ENCODE results near the gene MRPL48. TPM values are rescaled to one million over a fixed set of nuclear protein-coding genes. Genes with fewer than 3 reads are reported as not detected.

Gene MRPL48
- total RNA-seq, 1 experiment from 2014 or later, result 66.8 TPM

DNA sequence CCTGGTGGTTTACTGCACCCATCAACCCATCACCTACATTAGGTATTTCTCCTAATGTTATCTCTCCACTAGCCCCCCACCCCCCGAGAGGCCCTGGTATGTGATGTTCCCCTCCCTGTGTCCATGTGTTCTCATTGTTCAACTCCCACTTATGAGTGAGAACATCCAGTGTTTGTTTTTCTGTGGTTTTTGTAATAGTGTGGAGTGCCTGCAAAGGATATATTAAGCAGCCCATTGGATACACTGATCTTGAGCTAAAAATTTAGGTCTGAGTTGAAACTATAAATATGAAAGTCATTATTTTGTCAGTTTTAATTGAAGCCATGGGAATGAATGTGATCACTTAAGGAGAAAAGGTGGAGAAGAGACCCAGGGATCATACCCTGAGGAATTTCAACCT, 23.0 kb downstream of the MRPL48 start:
- Histone ChIP-seq H3K36me3 (ENCODE audit: control insufficient read depth in 1 of 2, insufficient read depth in 2 of 2, low read length in 2 of 2) (peaks cover 0 to 2% of the 10 kb centered on the region in 2 experiments; a peak in 1 of 4 replicates), H3K4me2 (ENCODE audit: low read length) (no peak overlapping the region), H3K27ac (ENCODE audit: low read depth, low read length) (no peak overlapping the region), H2AFZ (ENCODE audit: low read depth, low read length, poor library complexity, severe bottlenecking) (no peak overlapping the region), H4K20me1 (ENCODE audit: insufficient read depth) (no peaks in the 10 kb centered on the region), H3K4me3 (replicated peaks in 1 of 2; ENCODE audit: low read depth in 1 of 2, low read length in 2 of 2) (no peak overlapping the region), H3K9me3 (ENCODE audit: control insufficient read depth in 1 of 2, insufficient read depth in 1 of 2, low read depth in 1 of 2, low read length in 2 of 2) (no peaks in the 10 kb centered on the region), H3K4me1 (ENCODE audit: control insufficient read depth in 1 of 2, insufficient read depth in 2 of 2, low read length in 2 of 2) (no peaks in the 10 kb centered on the region), H3K27me3 (ENCODE audit: insufficient read depth, low read length) (no peaks in the 10 kb centered on the region), H3K9me2 (ENCODE audit: insufficient read depth) (no peaks in the 10 kb centered on the region), H3K9ac (ENCODE audit: low read length) (no peak overlapping the region), H3K79me2 (ENCODE audit: insufficient read depth, low read length) (0 out of 2 replicates have a peak, but pooled peaks cover 5% of the 10 kb centered on the region)
- TF ChIP-seq JUND (IDR thresholded peaks at IDR 0.05) (no peak), POLR2A (IDR thresholded peaks at IDR 0.05; ENCODE audit: borderline replicate concordance, extremely low read depth, insufficient read depth, insufficient read length) (no peak), ZNF274 (IDR thresholded peaks at IDR 0.05; ENCODE audit: low read depth, low read length) (no peak), ZFX (IDR thresholded peaks at IDR 0.05) (no peak), FOSL1 (IDR thresholded peaks at IDR 0.05; ENCODE audit: low read depth) (no peak), EZH2 (IDR thresholded peaks at IDR 0.05) (no peak), EGR1 (IDR thresholded peaks at IDR 0.05; ENCODE audit: low read depth) (no peak), SIN3A (IDR thresholded peaks at IDR 0.05; ENCODE audit: low read depth) (no peak), ATF3 (IDR thresholded peaks at IDR 0.05) (no peak)
- TF ChIP-seq, protein P1, sequence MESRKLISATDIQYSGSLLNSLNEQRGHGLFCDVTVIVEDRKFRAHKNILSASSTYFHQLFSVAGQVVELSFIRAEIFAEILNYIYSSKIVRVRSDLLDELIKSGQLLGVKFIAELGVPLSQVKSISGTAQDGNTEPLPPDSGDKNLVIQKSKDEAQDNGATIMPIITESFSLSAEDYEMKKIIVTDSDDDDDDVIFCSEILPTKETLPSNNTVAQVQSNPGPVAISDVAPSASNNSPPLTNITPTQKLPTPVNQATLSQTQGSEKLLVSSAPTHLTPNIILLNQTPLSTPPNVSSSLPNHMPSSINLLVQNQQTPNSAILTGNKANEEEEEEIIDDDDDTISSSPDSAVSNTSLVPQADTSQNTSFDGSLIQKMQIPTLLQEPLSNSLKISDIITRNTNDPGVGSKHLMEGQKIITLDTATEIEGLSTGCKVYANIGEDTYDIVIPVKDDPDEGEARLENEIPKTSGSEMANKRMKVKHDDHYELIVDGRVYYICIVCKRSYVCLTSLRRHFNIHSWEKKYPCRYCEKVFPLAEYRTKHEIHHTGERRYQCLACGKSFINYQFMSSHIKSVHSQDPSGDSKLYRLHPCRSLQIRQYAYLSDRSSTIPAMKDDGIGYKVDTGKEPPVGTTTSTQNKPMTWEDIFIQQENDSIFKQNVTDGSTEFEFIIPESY (IDR thresholded peaks at IDR 0.05; ENCODE audit: extremely low read depth, insufficient replicate concordance, low read length), result no peak
- no TSS peak for BruUV-seq (replicated peaks)
- no peak for ATAC-seq
- intact Hi-C loops (cut with micrococcal nuclease), result no loop called here
- no peak for DNase-seq (ENCODE audit: low read depth, low spot score)
- RAD21 ChIA-PET (ENCODE audit: low non-redundant PET in 1 of 2, low total read pairs in 2 of 2, uncharacterized antibody in 2 of 2, unreplicated experiment in 2 of 2), result no interaction called here
- CTCF ChIA-PET, result no interaction called here
- POLR2A ChIA-PET, result no interaction called here

- intact Hi-C loops (cut with micrococcal nuclease), result no loop called here
- Histone ChIP-seq H3K4me2 (ENCODE audit: low read length) (no peak overlapping the region), H3K4me3 (replicated peaks in 1 of 2; ENCODE audit: low read depth in 1 of 2, low read length in 2 of 2) (no peak overlapping the region), H3K27ac (ENCODE audit: low read depth, low read length) (no peak overlapping the region), H3K9ac (ENCODE audit: low read length) (no peak overlapping the region), H3K79me2 (ENCODE audit: insufficient read depth, low read length) (no peaks in the 10 kb centered on the region), H2AFZ (ENCODE audit: low read depth, low read length, poor library complexity, severe bottlenecking) (no peak overlapping the region), H3K4me1 (ENCODE audit: control insufficient read depth in 1 of 2, insufficient read depth in 2 of 2, low read length in 2 of 2) (no peaks in the 10 kb centered on the region), H3K9me2 (ENCODE audit: insufficient read depth) (no peaks in the 10 kb centered on the region), H3K27me3 (ENCODE audit: insufficient read depth, low read length) (no peaks in the 10 kb centered on the region), H3K36me3 (ENCODE audit: control insufficient read depth in 1 of 2, insufficient read depth in 2 of 2, low read length in 2 of 2) (peaks cover 0 to 2% of the 10 kb centered on the region in 2 experiments; a peak in 1 of 4 replicates), H4K20me1 (ENCODE audit: insufficient read depth) (no peaks in the 10 kb centered on the region), H3K9me3 (ENCODE audit: control insufficient read depth in 1 of 2, insufficient read depth in 1 of 2, low read depth in 1 of 2, low read length in 2 of 2) (no peaks in the 10 kb centered on the region)
- BruUV-seq (replicated peaks), result no TSS peak
- CTCF ChIA-PET, result no interaction called here
- TF ChIP-seq ELF1 (IDR thresholded peaks at IDR 0.05; ENCODE audit: borderline replicate concordance, low read depth) (no peak), SRF (IDR thresholded peaks at IDR 0.05; ENCODE audit: low read depth) (no peak), ZNF274 (IDR thresholded peaks at IDR 0.05; ENCODE audit: low read depth, low read length) (no peak), SIN3A (IDR thresholded peaks at IDR 0.05; ENCODE audit: low read depth) (no peak), CBX3 (IDR thresholded peaks at IDR 0.05; ENCODE audit: low read depth) (no peak), EZH2 (IDR thresholded peaks at IDR 0.05) (no peak)
- DNase-seq (ENCODE audit: low read depth, low spot score) (no peak), ATAC-seq (no peak)
- RAD21 ChIA-PET (ENCODE audit: low non-redundant PET in 1 of 2, low total read pairs in 2 of 2, uncharacterized antibody in 2 of 2, unreplicated experiment in 2 of 2), result no interaction called here
- POLR2A ChIA-PET, result no interaction called here
Observed at GRCh38 chr11:73812234-73812633, 24.6 kb downstream of the MRPL48 start.
